GM04504 (cell line): Measurements from ENCODE around the gene PPP1R1C.
"Not testable (repeated sequence)": the region's sequence is repeated elsewhere in the genome, so short reads cannot be mapped to it uniquely, and the experiment has no call there.

Source experiments
- DNase-seq: peaks from one replicate; pipeline ENCODE4 v3.0.0-alpha.2; 2012; ENCODE audit warnings: low read depth

Gene PPP1R1C, protein sequence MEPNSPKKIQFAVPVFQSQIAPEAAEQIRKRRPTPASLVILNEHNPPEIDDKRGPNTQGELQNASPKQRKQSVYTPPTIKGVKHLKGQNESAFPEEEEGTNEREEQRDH

DNA sequence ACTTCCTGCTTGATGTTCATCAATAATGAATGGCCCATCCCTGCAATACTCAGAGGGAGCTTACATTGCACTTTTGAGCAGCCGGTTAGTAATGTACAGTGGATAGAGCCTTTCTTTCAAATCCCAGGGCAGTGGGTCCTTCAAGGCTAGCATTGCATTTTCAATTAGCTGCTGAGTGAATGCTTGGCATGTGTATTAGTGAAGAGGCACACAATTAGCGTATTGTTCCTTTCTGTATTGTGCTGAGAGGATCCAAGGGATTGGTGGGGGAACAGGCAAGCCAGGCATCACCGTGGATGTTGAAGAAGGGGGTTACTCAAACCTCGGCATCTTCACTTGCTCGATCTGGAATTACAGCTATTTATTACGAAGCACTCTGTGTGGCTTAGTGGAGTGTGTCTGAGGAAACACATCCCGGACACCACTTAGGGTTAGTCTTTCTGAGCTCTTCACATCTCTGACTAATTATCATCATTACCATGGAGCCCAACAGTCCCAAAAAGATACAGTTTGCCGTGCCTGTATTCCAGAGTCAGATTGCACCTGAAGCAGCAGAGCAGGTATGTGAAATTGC lies at the start of gene PPP1R1C:
TSS of gene PPP1R1C (plus strand) at position 222 of the 574 bp plus-strand sequence. CDS start at position 480, 258 bp downstream.
- no peak for DNase-seq

DNA sequence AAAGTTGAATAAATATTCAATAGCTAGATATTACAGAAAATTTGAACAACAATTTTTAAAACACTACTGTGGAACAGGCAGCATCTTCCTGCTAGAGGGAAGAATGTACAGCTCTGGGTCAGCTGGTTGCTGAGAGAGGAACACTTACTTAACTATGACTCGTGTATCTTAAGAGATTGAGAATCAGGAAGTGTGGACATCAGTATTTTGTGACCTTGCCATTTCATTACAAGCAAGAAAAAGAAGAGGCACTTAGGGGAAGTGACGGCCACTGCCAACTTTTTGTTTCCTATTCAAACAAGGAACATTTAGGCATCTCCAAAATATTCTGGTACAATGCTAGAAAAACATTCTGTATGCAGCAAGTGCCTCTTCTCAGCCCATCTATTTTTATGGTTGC lies 48.2 kb upstream of the PPP1R1C start:
- DNase-seq: no peak

DNA sequence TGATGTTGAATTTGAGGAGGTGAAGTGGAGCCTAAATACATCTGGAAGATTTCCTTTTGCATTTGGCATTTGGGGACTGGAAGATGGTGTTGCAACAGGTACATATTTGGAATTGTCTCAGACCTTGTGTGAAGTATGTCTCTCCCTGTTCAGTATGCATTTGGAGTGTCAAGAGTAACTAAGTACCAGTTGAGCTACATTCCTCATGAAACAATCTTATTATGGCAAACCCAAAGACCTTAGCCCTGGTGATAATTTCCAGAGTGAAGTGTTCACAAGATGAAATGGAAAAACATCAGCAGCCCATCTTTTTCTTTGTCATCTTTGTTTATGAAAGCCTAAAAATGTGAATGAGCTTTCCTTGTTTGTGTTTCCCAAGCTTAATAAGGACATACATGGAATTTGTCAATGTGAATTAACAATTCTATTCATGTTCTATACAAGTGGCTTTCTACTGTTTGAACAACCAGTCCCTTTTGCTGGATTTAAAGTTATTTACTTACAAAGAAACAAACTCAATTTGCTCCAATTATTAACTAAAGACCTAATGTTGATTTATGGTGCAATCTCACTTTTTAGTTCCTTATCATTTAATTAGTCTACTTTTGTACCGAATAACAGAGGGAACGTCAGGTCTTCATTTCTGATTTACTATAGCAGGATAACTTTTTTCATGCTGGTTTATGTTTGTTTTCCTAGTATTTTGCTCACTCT lies 42.1 kb upstream of the PPP1R1C start:
- DNase-seq: no peak

DNA sequence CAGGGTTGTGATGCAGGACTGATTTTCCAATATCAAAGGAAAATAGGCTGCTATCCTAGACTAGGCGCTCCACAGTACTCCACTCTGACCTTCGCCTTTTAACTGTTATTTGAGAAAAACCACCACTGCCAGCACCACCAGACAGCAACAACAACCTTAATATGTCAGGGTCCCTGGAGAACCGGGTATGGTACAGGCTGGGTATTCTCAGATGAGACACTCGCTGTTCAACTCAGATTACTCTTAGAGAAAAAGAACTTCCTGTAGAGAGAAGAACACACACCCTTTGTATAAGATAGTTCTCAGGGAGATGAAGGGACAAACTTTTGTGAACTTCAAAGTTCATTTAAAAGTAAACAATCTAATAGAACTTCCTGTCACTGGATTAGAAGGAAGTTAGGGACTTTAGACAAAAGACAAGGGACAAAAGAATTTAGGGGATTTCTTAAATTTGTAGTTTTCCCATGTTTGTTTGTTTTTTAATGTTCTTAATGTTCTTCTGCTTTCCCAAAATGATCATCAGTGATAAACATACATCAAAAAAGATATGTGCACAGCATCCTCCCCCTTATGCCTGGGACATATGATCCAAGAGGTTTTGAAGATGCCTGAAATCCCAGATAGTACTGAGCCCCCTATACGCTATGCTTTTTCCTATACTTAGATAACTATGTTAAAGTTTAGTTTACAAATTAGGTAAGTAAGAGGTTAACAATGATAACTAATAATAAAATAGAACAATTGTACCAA lies 41.3 kb upstream of the PPP1R1C start:
- DNase-seq: no peak

DNA sequence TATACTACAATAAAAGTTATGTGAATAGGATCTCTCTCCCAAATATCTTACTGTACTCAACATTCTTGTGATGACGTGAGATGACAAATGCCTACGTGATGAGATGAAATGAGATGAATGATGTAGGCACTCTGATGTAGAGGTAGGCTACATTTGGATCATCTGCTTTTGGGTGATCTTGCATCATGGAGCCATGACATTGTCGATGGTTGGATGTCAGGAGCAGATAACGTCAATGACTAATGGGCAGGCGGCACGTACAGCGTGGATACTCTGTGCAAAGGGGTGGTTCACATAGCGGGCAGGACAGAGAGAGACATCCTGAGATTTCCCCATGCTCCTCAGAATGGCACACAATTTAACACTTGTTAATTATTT lies 40.8 kb upstream of the PPP1R1C start:
- DNase-seq: no peak

DNA sequence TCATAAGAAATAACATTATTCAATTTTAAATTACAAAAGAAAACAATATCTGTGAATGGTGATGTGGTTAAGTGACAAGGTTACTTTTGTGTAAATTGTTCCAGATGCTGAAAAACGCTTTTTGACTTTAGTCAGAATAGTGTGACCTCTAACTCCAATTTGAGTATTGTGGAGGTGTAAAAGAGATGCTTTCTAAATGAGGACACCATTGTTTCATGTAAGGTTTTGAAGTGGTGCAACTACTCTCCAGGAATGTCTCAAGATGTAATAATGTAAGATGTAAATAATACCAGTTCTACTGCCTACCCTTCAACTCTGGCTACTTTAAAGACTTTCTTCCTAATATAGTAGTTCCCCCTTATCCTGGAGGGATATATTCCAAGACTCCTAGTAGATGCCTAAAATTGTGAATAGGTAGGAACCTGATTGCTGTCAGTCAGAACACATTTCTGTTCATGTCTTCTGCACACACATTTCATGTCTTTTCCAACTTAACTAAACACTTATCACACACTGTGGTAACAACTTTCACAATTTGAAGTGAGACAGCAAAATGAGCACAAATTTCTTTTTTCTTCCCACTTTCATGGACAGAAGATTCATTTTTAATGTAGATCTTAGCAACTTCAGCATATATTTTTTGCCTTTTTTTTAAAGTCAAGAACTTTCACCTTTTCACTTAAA lies 39.1 kb upstream of the PPP1R1C start:
- no peak for DNase-seq

DNA sequence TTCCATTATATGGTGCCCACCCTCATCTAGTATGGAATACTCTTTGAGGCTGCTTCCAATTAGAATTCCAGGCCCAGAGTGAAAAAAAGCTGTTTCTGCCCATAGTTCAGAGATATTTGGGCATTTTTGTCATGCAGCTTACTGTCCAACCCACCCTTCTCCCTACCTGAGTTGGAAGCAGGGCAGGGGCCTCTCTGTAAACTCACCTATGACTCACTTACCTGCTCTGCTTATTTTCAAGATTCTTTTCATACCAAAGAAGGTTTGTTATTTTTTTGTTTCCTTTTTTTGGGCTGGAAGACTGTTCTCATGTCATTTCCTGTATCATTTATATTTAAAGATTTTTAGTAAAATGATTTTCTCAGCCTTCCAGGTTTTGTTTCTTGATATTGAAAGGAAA lies 38.4 kb upstream of the PPP1R1C start:
- no peak for DNase-seq

DNA sequence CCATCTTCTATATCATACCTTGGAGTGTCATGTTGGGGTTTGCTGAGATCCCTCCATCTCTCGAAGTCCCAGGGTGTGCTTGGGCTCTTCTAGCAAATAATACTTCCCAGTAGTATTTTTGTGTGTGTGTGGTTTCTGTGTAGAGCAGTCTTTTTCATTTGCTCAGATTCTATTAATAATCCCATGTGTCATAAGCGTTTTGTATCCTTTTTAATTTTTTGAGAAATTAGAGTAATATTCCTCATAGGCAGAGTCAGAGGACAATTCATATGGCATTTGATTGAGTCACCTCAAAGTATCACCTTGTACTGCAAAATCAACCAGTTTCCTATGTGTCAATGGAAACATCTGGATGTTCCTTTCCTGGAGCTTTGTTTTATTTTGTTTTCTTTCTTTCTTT lies 37.4 kb upstream of the PPP1R1C start:
- no peak for DNase-seq

DNA sequence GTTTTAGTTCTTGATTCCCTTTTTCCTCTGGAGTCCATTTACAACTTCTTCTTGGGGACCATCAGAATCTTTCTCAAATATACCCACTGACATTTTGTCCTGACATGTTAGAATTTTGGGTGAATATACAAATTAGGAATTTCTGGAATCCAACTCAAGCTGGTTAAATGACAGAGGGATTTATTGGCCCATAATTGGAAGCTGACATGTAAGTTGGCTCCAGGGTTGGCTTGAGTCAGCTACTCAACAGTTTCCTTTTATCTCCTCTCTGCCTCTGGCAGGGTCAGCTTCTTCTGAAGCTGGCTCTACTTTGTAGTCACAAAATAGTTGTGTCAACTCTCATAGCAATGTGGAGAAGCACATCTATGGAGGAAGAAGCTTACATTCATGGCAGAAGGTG lies 36.6 kb upstream of the PPP1R1C start:
- DNase-seq: peak; percentile 46

DNA sequence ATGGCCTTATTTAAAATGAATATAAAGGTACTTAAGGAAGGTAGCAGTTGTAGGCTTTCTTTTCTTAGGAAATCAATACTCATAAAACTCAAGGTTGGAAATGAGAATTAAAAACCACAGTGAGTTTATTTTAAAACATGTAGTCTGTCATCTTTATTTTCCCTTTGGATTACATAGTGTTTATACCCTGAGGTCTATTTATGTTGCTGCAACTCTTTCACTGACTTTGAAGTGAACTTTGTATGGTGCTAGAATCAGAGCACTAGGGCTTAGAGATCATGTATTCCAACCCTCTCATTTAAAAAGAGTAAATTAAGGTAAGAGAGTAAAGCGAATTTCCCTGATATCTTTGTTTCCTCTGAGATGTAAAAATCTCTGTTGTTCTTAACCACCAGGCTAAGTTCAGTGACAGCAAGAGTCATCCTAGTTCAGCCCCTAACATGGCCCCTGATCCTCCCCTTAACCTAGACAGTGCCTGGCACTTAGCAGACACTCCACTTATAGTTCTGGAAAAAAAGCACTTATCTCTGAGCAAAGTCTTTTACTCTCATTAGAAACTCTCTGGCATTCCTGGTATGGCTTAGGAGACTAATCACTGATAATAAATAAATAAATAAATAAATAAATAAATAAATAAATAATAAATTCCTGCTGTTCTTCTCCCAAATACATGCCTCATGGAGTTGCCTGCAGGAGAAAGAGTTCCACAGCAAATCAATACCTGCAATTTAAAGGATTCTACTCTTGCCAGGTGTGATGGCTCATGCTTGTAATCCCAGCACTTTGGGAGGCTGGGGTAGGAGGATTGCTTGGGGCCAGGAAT lies 33.0 kb upstream of the PPP1R1C start:
- DNase-seq: no peak

DNA sequence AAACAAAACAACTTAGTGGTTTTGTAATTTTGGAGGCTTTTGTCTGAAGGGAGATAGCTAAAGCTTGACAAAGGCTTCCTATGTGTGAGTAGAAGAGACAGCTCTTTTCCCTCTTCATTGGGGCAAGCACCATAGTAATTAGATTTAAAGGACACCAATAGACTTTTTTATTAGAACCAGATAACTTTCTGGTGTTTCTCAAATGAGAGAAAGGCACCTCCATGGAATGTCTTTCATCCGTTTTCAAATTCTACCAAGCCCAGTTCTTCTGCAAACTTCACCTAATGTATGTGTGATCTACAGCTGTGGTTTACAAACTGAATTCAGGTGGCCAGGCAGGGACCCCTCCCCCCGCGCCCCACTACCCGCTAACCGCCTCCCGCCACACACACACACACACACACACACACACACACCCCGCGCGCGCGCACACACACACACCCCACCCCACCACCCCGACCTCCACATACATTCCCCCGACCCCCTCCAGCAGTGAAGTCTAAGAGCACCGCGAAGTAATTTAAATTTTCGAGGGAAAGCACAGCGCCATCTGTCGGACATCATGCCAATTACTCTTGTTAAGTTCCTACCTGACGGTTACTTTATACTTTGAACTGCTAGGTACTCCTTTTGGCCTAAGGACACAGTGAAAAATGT lies 31.6 kb upstream of the PPP1R1C start:
- no peak for DNase-seq

DNA sequence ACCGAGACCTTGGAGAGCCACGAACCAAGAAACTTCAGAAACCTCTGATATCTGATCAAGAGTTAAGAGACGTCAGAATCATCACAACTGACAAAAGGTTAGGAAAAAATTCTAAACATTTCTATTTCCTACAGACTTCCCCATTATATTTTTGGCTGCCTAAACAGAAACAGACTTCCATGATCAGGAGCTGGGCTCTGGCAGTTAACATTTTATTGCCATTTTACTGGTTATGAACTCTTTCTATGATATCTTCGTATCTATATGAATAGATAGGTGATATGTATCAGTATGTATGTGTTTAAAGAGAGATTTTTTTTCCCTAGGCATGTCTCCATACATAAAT lies 31.1 kb upstream of the PPP1R1C start:
- no peak for DNase-seq

DNA sequence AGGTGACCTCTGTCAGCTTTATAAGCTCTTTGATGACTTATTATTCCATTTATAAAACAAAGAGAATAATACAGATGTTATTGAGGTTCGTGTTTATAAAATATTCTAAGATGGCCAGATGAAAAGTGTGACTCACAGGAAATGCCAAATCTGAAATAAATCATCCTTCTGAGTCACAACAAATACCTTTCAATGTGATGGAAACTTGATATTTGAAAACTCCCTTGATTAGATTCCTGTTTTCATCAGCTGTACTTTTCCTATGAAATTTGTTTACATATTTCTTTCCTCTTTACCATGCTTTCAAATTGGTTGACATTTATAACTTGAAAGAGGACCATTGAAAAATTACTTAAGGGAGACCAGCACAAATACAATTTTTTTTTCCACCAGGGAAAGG lies 30.6 kb upstream of the PPP1R1C start:
- peak; percentile 44 for DNase-seq

DNA sequence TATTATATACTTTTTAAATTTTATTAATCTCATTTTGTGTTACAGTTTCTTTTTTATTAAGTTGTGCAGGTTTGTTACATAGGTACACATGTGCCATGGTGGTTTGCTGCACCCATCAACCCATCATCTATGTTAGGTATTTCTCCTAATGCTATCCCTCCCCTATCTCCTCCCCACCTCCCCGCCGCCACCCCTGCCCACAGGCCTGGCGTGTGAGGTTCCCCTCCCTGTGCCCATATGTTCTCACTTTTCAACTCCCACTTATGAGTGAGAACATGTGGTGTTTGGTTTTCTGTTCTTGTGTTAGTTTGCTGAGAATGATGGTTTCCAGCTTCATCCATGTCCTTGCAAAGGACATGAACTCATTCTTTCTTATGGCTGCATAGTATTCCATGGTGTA lies 29.8 kb upstream of the PPP1R1C start:
- DNase-seq: not testable (repeated sequence)

DNA sequence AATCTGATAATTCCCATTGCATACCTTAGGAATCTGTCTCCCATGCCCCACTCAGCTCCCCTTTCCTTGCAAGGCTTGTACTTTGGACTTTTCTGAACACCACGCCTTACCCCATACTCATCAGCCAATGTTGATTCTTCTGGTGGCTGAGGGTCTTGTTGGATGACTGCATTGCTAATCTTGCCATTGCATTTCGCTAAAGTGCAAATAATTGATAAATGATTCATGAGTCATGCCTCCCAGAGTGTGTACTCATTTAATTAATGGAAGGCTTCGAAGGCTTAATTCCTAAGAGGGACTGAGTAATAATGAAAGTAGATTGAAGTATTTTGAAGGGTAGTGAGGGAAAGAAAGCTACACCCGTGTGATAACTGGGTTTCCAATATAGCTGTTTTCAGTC lies 28.0 kb upstream of the PPP1R1C start:
- DNase-seq: no peak

DNA sequence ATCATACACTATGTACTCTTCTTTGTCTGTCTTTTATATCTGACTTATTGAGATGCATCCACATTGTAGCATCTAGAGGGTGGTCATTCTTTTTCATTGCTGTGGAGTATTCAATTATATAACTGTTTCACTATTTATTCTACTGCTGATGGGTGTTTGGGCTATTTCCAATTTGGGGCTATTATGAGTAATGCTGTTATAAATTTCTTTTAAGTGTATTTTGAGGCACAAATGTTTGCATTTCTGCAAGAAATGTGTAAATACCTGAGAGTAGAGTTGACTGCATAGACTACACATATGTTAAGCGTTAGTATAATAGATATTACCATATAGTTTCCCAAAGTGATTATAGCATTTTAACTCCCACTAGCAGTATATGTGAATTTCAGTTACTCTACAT lies 26.9 kb upstream of the PPP1R1C start:
- DNase-seq: no peak

DNA sequence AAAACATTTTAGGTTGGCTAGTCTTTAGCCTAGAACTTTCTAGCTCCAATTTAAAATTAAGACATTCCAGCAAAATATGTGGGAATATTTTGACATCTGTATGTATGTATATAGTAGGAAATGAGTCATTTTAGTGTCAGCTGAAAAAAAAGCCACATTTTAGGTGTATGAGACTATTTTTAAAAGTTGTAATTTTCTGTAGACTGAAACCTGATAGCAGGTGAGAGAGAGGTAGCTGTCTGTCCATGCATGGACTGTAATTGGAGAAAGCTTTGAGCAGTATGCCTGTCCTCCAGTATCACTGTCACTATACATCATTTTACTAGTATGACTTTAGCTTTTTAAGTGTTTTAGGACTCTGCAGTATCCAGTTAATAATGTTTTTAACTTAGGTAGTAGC lies 26.1 kb upstream of the PPP1R1C start:
- DNase-seq: no peak

DNA sequence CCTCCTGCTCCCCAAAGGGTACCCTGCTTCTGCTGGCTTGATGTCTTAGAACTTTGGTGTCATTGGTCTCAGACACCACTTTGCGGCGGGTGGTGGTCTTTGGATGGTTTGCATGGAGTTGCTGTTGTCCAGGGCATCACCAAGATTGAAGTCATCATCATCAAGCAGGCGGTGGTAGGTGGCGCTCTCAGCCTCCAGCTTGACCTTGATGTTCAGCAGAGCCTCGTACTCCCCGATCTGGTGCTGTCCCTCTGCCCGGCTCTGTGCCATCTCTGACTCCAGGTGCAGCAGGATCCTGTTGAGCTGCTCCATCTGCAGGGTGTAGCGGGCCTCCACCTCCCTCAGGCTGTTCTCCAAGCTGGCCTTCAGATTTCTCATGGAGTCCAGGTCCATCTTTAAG lies 24.5 kb upstream of the PPP1R1C start:
- DNase-seq: not testable (repeated sequence)

DNA sequence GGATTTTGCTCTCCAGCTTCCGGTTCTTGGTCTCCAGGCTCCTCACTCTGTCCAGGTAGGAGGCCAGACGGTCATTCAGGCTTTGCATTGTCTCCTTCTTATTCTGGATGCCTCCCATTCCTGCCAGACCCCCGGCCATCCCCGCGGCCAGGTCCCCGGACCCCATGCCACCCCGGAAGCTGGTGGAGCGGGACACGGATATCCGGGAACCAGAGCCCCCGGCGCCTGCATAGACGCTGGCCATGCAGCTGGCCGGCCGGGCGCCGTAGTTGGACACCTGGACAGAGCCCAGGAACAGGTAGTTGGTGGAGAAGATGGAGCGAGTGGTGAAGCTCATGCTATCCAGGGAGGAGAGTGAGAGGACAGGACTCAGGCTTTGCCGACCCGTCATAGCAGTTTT lies 23.5 kb upstream of the PPP1R1C start:
- DNase-seq: no peak

DNA sequence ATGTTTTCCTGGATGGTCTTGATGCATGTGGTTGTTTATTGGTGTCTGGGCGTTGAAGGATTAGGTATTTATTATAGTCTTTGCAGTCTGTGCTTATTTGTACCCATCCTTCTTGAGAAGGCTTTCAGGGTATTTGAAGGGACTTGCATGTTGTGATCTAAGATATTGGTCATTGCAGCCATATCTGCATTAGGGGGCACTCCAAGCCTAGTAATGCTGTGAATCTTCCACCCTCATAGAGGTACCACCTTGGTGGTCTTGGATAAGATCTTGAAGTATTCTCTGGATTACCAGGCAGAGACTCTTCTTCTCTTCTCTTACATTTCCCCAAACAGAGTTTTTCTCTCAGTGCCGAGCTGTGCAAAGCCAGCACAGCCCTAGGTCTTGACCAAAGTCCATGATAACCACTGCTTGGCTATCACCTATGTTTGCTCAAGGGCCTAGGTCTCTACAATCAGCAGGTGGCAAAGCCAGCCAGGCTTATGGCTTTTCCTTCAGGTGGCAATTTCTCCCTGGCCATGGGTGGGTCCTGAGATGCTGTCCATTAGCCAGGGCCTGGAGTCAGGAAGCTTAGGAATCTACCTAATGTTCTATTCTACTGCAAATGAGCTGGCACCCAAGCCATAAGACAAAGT lies 15.4 kb upstream of the PPP1R1C start:
- DNase-seq: no peak

DNA sequence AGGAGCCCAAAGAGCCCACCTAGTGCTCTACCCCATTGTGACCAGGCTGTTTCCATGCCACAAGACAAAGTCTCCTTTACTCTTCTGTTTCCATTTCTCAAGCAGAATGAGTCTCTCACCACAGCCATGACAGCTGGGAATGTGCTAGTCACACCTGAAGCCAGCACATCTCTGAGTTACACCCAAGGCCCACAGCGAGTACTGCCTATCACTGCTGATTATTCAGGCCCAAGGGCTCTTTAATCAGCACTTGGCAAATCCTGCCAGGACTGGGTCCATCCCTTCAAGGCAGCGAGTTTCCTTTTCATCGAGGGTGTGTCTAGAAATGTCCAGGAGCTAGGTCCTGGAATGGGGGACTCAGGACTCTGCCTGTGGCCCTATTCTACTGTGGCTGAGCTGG lies 14.6 kb upstream of the PPP1R1C start:
- DNase-seq: no peak
